Mononuclear cell (primary cell): ENCODE measurements around the gene MARCHF3. TPM values are rescaled to one million over a fixed set of nuclear protein-coding genes. Genes with fewer than 3 reads are reported as not detected.
"Not testable (repeated sequence)": the region's sequence is repeated elsewhere in the genome, so short reads cannot be mapped to it uniquely, and the experiment has no call there.

Experiments
- H3K27me3 ChIP-seq: 2 replicates; pipeline ENCODE4 v1.6.0; 2011; ENCODE audit warnings: low read length, control low read depth; ENCODE audit not compliant: insufficient read depth
- H3K4me1 ChIP-seq: 2 replicates; pipeline ENCODE4 v1.5.1; 2011; ENCODE audit warnings: mild to moderate bottlenecking, low read length, control low read depth; ENCODE audit not compliant: insufficient read depth
- H3K4me3 ChIP-seq: 2 replicates; pipeline ENCODE4 v1.5.1; 2011; ENCODE audit warnings: mild to moderate bottlenecking, low read length, moderate library complexity
- H3K9me3 ChIP-seq: 2 replicates; pipeline ENCODE4 v1.5.1; 2011; ENCODE audit warnings: low read depth, mild to moderate bottlenecking, control low read depth, low read length
- total RNA-seq: library from RNA; depleted of rRNA; stranded (reverse); fragments of >200 nt; gene quantifications from one replicate; pipeline ENCODE4 v1.2.3, GENCODE V29; 2012

The MARCHF3 gene
- total RNA-seq, 1 donor, result 7.8 TPM

DNA sequence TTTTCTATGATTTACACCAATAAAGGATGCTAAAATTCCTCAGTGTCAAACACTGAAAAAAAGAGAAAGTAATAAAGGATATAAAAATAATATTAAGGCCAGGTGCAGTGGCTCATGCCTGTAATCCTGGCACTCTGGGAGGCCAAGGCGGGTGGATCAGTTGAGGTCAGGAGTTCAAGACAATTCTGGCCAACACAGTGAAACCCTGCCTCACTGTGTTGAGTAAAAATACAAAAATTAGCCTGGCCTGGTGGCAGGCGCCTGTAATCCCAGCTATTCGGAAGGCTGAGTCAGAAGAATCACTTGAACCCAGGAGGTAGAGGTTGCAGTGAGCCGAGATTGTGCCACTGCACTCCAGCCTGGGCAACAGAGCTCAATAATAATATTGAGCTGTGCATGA lies 87.5 kb downstream of the MARCHF3 start:
- not testable (repeated sequence) for H3K27me3 ChIP-seq, H3K4me3 ChIP-seq, H3K9me3 ChIP-seq, H3K4me1 ChIP-seq

DNA sequence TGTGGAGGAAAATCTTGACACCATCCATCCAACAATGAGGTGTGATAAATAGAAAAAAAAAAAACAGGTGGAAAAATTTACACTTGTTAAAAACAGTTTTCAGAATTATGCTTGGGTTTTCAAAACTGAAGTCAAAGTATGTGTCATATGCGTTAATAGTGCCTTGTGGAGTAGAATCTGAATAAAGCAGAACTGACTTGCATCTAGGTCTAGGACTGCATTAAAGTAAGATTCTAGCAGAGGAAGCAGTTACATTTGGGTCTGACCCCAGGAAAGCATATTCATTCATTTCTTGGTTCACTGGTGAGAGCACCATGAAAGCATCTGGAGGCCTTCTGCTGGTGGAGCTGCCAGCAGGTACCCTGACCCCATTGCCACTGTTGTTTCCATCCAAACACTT lies 89.0 kb downstream of the MARCHF3 start:
- Histone ChIP-seq H3K9me3 (no peaks in the 10 kb centered on the region), H3K4me1 (no peaks in the 10 kb centered on the region), H3K4me3 (no peak overlapping the region), H3K27me3 (no peaks in the 10 kb centered on the region)

DNA sequence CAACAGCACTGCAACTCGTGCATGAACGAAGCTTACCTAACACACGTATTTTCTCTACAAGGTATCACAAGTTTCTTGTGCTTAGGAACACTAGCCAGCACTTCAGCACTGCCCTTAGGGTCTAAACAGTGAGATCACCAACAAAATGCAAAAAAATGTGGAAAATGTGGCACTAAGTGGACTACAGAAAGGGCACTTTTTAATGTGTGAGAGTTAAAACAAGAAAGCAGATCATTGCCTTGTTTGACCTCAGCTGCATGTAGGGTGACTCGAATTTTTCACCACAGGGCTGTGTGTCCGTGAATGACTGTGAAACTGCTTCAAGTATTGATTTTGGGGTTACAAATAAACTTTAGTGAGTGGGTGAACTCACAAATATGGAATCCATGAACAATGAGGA lies 90.5 kb downstream of the MARCHF3 start:
- no peaks in the 10 kb centered on the region for H3K4me1 ChIP-seq
- no peaks in the 10 kb centered on the region for H3K9me3 ChIP-seq
- H3K4me3 ChIP-seq, result no peak overlapping the region
- H3K27me3 ChIP-seq, result no peaks in the 10 kb centered on the region

DNA sequence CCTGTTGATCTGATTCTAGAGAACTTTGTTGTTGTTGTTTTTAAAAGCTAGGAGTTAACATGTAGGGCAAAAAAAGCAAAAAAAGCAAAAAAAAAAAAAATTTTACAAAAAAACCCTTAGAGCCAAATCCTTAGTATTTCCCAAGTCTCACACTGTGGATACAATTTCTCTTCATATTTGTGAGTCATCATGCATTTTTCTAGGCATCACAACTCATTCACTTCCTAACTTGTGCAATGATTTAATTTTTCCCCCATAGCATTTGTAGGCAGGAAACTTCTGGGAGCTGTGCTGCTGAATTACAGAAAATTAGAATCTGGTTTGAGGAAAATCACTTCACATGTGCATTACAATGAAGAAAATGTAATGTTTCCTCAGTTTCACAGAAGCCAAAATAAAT lies 91.9 kb downstream of the MARCHF3 start:
- no peak overlapping the region for H3K4me3 ChIP-seq
- no peaks in the 10 kb centered on the region for H3K27me3 ChIP-seq
- no peaks in the 10 kb centered on the region for H3K4me1 ChIP-seq
- H3K9me3 ChIP-seq, result no peaks in the 10 kb centered on the region

DNA sequence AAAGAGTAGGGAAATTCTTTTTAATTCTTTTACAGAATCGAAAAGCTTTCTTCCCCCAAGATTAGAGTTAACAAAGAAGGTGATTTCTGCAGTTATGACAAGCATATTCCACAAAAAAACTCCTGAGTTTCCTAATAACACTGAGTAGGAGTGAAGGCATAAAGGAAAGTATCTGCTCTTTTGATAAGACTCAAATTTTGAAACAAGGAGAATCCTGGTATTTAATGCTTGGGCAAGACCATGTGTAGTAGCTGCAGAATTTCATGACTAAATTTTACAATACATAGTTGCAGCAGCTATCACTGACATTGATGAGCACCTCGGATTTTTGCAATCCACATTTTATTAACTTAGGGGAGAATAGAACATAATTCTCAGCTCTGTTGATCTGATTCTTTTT lies 92.6 kb downstream of the MARCHF3 start:
- Histone ChIP-seq H3K4me3 (no peak overlapping the region), H3K9me3 (no peaks in the 10 kb centered on the region), H3K27me3 (no peaks in the 10 kb centered on the region), H3K4me1 (no peaks in the 10 kb centered on the region)

DNA sequence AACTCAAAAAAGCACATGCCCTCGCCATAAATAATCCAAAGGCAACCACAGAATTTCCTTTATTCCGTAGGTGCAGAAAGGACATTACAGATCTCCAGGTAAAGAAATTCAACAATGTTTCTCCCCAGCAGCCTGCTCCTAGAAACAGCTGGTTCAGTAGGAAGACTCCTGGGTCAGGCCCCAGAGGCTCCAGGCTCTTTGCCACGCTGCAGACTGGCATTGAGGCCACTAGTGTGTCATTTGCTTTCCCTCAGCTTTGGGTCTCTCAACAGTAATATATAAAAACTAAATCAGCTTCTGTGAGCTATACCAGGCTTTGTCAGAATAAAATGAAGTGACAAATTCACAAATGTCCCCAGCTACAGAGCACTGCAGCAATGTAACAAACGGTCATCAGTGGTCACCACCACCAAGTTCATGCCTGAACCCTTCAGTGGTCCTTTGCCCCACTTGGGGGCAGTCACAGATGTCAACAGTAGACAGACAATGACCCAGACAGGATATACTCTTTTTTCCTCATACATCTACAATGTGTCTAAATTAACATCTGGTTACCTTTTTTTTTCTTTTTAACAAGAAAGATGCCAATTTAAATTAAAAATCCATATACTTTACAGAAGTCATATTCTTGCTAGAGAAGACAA lies 93.5 kb downstream of the MARCHF3 start:
- Histone ChIP-seq H3K4me3 (no peak overlapping the region), H3K9me3 (no peaks in the 10 kb centered on the region), H3K27me3 (no peaks in the 10 kb centered on the region), H3K4me1 (no peaks in the 10 kb centered on the region)

DNA sequence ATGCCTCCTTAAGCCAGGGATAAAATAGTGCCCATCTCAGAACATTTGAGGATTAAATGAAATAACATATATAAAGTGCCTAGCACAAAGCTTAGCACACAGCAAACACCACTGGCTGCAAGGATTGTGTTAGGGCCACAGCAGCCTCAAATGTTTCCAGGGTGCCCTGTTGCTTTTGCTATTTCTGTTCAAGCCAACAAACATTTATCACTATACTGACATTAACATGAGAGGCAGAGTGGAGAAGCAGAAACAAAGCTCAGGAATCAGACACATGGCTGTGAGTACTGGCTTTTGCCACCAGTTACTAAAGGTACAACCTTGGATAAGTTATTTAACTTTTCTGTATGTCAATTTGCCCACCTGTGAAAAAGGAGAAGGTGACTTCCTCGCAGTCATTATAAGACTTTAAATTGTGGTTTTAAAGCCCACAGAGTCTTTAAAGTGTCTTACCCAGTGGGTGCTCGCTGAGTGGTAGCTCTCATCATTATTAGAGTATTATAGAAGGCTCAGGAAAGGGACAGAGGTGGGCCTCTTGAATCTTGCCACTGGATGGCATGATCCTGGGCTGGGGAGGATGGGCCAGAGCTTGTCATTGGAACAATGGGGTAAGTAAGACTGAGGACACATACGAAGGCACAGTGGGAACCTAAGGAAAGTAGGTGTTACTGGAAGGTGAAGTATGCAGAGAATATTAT lies 98.2 kb downstream of the MARCHF3 start:
- no peaks in the 10 kb centered on the region for H3K4me1 ChIP-seq
- no peaks in the 10 kb centered on the region for H3K27me3 ChIP-seq
- no peaks in the 10 kb centered on the region for H3K9me3 ChIP-seq
- H3K4me3 ChIP-seq, result no peak overlapping the region

DNA sequence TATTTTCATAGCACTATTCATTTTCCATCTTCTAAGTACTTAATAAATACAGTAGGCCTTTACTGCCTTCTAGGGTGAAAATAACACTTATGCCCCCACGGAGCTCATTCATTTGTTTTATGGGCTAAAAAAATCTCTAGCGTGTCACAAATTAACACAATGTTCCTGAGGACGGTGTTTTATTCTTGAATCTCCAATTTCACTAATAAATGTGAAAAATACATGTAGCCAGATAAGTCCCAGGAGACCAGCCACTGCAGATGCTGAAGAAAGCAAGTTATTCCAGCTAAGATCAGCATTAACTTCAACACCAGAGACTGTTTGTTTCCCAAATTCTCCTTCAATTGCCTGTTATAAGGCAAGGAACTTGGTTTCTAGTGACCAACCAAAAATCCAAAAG lies 102.3 kb downstream of the MARCHF3 start:
- no peaks in the 10 kb centered on the region for H3K4me1 ChIP-seq
- H3K27me3 ChIP-seq, result no peaks in the 10 kb centered on the region
- H3K4me3 ChIP-seq, result no peak overlapping the region

DNA sequence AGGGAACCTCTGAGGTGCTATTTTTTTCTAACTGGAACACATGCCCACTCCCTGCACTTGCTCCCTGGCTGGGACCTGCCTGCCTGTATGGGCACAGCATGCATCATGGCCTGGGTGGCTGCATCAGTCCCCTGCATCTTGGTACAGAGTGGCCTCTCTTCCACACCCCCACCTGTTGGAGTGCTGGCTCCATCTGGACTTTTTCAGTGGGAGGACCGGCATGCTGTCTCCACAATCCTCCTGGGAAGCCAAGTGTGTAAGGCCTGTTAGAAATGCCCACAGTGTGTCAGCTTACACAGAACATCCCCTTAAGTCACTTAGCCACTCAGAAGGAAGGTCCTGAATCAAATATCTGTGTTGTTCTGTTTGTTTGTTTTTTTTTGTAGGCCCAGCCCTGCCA lies 102.9 kb downstream of the MARCHF3 start:
- H3K4me1 ChIP-seq, result no peaks in the 10 kb centered on the region
- H3K4me3 ChIP-seq, result no peak overlapping the region

More for the DNA sequence above, 102.3 kb downstream of the MARCHF3 start:
- H3K9me3 ChIP-seq, result no peaks in the 10 kb centered on the region

DNA sequence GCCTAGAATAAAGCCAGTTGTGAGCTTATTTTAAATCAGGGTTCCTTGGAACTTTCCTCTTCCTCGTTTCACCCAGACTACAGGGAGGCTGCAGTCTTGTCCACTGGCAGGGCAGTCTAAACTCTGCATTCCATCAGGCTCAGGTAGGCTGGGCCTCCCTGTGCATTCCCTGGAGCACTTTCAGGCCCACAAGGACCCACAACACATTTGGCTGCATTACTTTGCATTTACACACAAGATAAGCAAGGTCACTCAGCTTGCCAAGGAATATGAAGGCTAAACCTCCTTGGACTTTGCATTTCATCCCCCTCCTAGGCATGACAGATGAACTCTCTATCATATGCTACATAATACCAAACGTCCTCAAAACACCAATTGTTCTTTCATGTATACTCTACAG lies 104.2 kb downstream of the MARCHF3 start:
- no peak overlapping the region for H3K4me3 ChIP-seq
- H3K9me3 ChIP-seq, result no peaks in the 10 kb centered on the region
- no peaks in the 10 kb centered on the region for H3K27me3 ChIP-seq
- no peaks in the 10 kb centered on the region for H3K4me1 ChIP-seq

More for the DNA sequence above, 102.9 kb downstream of the MARCHF3 start:
- H3K9me3 ChIP-seq, result no peaks in the 10 kb centered on the region
- no peaks in the 10 kb centered on the region for H3K27me3 ChIP-seq

DNA sequence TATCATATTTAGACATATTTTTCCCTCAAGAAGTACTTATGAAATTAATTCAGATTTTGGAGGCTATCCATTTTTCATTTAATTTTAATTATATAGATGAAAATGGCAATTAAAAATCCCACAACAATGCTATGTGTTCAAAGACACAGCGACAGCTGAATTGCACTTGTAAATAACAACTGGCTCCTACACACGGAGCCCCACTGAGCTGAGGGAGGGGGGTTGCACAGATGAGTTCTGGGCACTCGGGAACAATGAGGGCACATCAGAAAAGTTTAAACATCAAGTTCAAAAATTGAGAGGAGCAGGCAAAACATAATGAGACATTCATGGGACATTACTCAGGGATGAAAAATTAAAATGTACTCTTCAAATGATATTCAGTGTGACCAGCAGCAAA lies 104.9 kb downstream of the MARCHF3 start:
- no peaks in the 10 kb centered on the region for H3K4me1 ChIP-seq
- no peaks in the 10 kb centered on the region for H3K9me3 ChIP-seq
- H3K27me3 ChIP-seq, result no peaks in the 10 kb centered on the region
- H3K4me3 ChIP-seq, result no peak overlapping the region

DNA sequence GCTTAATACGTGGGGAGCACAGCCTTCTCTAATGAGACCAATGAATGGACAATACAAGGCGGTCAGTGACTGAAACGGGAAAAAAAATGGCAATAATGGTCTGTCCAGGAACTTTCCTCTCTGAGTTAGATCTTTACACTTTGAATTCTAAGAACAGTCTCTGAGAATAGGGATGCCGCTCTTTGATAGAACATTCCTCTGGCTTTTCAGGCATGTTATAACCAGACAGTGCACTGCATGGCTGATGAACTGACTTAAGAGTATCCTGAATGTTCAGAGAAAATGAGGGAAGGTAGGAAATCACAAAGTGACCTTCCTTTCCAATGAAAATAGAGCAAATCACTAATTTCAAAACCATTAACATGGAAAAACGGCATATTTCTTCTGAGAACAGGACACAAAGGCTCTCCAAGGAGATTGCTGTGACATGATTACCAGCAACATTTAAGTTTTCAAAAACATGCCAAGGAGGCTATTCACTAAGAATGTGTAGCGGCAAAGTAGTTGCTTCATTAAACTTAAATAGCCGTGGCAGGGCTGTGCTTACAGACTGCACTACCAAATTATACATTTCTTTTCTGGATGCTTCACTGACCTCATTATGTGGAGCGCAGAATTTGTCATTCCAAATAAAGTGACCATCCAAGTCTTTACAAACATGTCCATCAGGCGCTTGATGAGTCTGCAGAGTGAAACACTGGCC lies 105.9 kb downstream of the MARCHF3 start:
- Histone ChIP-seq H3K4me3 (no peak overlapping the region), H3K27me3 (no peaks in the 10 kb centered on the region), H3K4me1 (no peaks in the 10 kb centered on the region), H3K9me3 (no peaks in the 10 kb centered on the region)

DNA sequence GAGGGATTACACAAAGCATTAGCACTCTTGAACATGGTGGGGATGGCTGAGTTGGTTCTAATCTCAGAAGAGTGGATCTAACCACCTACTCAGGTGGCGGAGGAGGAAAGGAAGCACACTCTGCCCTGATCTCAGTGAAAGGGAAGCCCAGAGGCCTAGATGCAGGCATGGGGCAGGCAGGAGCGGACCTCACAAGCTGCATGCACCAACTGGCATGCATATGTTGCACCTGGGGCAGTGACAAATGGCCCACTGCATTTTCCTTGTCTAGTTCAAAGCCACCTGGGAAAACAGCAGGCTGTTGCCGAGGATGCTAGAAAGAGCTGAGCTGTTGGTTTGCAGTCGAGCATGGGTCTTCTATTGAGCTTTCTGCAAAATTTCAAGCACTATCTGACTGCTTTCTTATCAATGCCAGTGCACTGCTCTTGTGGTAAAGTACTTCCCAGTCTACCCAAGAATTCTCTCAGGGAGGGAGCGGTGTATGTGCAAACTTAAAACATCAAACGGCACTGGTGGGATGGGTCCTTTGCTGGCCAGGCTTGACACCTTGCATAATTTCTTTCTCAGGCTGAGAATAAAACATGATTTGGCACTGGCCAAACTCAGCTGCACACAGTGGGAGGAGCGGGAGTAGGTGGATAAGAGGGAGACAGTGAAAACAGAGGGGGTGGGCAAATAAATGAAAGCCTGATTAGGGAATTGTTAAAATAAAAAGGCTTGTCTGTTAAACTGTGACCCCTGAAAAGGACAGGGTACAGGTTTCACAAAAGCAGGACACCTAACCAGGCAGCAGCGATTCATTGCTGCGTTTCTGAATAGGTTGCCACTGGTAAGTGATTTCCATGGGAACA lies 108.9 kb downstream of the MARCHF3 start:
- H3K4me1 ChIP-seq, result no peaks in the 10 kb centered on the region

DNA sequence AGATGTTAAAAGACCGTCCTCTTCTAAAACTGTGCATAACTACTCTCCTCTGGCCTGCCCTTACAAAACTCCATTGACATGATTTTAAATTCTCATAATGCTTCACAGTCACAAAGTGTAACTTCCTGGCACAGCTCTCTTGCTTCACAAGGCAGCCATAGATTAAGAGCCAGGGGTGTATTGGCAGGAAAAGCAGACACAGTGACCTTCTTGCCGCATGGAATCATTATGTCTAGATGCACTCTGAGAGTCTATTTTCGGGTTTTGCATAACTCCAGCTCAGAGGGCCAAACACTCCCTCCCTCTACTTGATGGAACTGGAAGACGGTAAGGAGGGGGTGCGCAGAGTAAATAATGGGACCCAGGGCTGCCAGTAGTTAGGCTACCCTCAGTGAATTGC lies 110.1 kb downstream of the MARCHF3 start:
- no peaks in the 10 kb centered on the region for H3K4me1 ChIP-seq
- H3K4me3 ChIP-seq, result no peak overlapping the region
- H3K27me3 ChIP-seq, result no peaks in the 10 kb centered on the region
- no peaks in the 10 kb centered on the region for H3K9me3 ChIP-seq

More for the DNA sequence above, 108.9 kb downstream of the MARCHF3 start:
- no peak overlapping the region for H3K4me3 ChIP-seq
- no peaks in the 10 kb centered on the region for H3K27me3 ChIP-seq
- no peaks in the 10 kb centered on the region for H3K9me3 ChIP-seq

DNA sequence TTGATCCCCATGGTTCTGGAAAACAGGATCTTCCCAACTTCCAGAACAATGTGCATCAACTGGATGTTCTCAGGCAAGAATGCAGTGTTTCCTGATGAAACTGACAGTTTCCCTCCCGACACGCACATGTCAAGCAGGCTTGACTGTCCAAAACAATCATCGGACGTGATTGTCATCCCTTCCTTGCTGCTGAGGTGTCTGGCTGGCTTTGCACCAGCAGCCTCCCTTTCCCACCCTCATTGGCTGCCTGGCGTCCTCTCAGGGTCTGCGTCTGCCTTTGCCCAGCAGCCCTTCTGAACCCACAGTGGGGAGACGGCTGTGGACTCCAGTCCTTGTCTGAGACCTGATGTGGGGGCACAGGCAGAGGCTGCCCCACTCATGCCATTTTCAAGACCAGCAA lies 110.8 kb downstream of the MARCHF3 start:
- H3K9me3 ChIP-seq, result no peaks in the 10 kb centered on the region
- H3K27me3 ChIP-seq, result no peaks in the 10 kb centered on the region
- H3K4me1 ChIP-seq, result no peaks in the 10 kb centered on the region
- no peak overlapping the region for H3K4me3 ChIP-seq
